Aorta (tissue), 5 donors: Measurements from ENCODE around the gene GALNT18. TPM values are rescaled to one million over a fixed set of nuclear protein-coding genes. Genes with fewer than 3 reads are reported as not detected.

ENCODE experiments used
- ATAC-seq: fragments of 200-7000 bp; cut with Tn5 transposase; one replicate; pipeline ENCODE4 v1.9.1; 2022; ENCODE audit warnings: moderate library complexity; ENCODE audit not compliant: low FRiP score
- DNase-seq, 2 donors: peaks; one replicate each; pipeline ENCODE4 v3.0.0-alpha.2; 2020
- H3K27ac ChIP-seq, 2 donors: one replicate each; pipeline ENCODE4 v1.5.1; 2013; ENCODE audit warnings: low read length in 2 of 2, mild to moderate bottlenecking in 2 of 2, moderate library complexity in 2 of 2, control low read depth in 1 of 2, inconsistent platforms in 1 of 2, low read depth in 1 of 2
- H3K27me3 ChIP-seq, 2 donors: one replicate each; pipeline ENCODE4 v1.6.1; 2013; ENCODE audit warnings: control low read depth in 1 of 2, low read length in 1 of 2, mild to moderate bottlenecking in 1 of 2, moderate library complexity in 1 of 2; ENCODE audit not compliant: insufficient read depth in 2 of 2, control insufficient read depth in 1 of 2
- H3K36me3 ChIP-seq, 2 donors: one replicate each; pipeline ENCODE4 v1.6.1; 2013; ENCODE audit warnings: control low read depth in 1 of 2, low read length in 1 of 2, mild to moderate bottlenecking in 1 of 2; ENCODE audit not compliant: insufficient read depth in 2 of 2, control insufficient read depth in 1 of 2
- H3K4me1 ChIP-seq, 2 donors: one replicate each; pipeline ENCODE4 v1.6.1; 2013; ENCODE audit warnings: low read length in 2 of 2, control low read depth in 1 of 2, mild to moderate bottlenecking in 1 of 2, moderate library complexity in 1 of 2; ENCODE audit not compliant: insufficient read depth in 2 of 2, control insufficient read depth in 1 of 2
- H3K4me3 ChIP-seq, 2 donors: one replicate each; pipeline ENCODE4 v1.5.1; 2013; ENCODE audit warnings: low read length in 2 of 2, control low read depth in 1 of 2, mild to moderate bottlenecking in 1 of 2
- H3K9me3 ChIP-seq: one replicate; pipeline ENCODE4 v1.6.1; 2013; ENCODE audit warnings: mild to moderate bottlenecking, low read length; ENCODE audit not compliant: control insufficient read depth
- whole genome bisulfite sequencing, 2 donors: extraction: QIAGEN DNeasy Blood & Tissue Kit; methylation state at CpG; one replicate each; pipeline ENCODE4 v1.1.7; 2013; 5-methylcytosine and 5-hydroxymethylcytosine counted together
- intact Hi-C, 2 donors: fragments of 100-400 bp; cut with DNase I; formaldehyde crosslinking; loops; one replicate each; pipeline versions ENCODE4 v1.14.2 to v1.15.0; 2022
- polyA plus RNA-seq, 2 donors: library from polyadenylated mRNA; stranded (reverse); fragments of 200-250 nt; gene quantifications; one replicate each; pipeline ENCODE4 v1.2.3, GENCODE V29; 2013
- total RNA-seq, 2 donors: library from RNA; stranded (reverse); fragmentation: NEBNext Ultra II Directional; extraction: Animal tissue kit (Norgen Biotek cat#: 25700); gene quantifications; one replicate each; pipeline ENCODE4 v1.2.1, GENCODE V29; 2021
- donor health status: healthy with polysubstance abuse.
- donor health status: Bipolar disorder and iron deficiency.
- donor health status: DM: no; HTN: no; CAD: no.
- donor health status: DM: no; HTN: no; CAD: no.
- donor health status: DM: yes; HTN: yes; CAD: no.

GALNT18 gene
- total and polyA plus RNA-seq, 4 donors, result 5.3 to 60.6 (median 21.4) TPM

DNA sequence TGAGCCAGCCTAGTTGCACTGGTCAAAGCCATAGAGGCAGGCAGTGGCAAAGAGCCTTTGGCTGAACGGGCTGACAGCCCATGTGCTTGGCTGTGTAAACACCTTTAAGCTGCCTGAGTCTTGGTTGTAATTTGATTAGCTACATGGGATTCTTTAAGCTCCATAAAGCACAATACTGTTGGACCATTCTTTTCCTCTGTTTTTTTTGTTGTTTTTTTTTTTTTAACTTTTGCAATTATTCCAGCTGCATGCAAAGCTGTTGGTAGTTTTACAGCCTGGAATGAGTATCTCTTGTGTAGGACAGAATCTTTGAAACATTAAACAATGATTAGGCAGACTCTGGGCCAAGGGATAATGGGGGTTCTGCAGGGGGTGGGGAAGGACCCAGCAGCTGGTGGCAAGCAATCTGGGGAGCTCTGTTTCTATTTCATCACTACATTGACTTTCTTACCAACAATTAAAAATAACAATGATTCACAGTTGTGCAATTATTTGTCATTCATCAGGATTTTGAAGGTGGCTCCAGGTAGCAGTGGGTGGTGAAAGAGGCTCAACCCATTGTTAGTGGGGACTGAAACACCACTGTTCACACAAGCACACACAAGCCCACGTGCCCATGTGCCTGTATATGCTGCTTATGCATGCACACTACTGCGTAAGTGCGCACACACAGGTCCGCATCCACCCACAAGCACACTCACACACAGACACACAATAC is 199.2 kb downstream of the GALNT18 start:
- 72 to 80% methylated on average over 5 of the region's 5 CpGs for WGBS, 2 donors
- intact Hi-C loops, result no loop called here
- Histone ChIP-seq H3K36me3 (no peaks in the 10 kb centered on the region), H3K27ac (no peak overlapping the region), H3K9me3 (no peaks in the 10 kb centered on the region), H3K4me1 (peaks cover 0 to 2% of the 10 kb centered on the region in 2 donors), H3K4me3 (no peak overlapping the region), H3K27me3 (no peaks in the 10 kb centered on the region)
- ATAC-seq, result no peak
- no peak for DNase-seq

DNA sequence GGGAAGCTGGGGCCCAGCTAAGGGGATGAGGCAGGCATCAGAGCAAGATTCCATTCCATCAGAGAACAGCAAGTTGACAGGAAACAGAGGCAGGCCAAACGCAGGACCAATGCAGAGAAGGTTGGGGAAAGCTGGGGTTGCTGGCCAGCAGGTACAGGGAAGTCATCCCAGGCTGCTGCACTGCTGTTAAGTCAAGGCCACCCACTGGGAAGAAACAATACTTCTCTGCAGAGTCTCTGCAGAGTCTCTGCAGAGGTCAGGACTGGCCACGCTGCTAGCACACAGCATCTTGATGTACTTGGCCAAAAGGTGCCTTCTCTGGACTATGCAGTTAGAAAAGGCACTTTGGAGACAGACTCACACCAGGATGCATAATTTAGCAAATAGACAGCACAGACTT is 200.3 kb downstream of the GALNT18 start:
- Histone ChIP-seq H3K4me1 (peaks cover 0 to 2% of the 10 kb centered on the region in 2 donors), H3K27ac (no peak overlapping the region), H3K27me3 (no peaks in the 10 kb centered on the region), H3K4me3 (no peak overlapping the region), H3K36me3 (no peaks in the 10 kb centered on the region), H3K9me3 (no peaks in the 10 kb centered on the region)
- ATAC-seq (no peak), DNase-seq (no peak)
- intact Hi-C loops, result no loop called here
- WGBS, 2 donors, result 50 to 65% methylated on average over 2 of the region's 2 CpGs

DNA sequence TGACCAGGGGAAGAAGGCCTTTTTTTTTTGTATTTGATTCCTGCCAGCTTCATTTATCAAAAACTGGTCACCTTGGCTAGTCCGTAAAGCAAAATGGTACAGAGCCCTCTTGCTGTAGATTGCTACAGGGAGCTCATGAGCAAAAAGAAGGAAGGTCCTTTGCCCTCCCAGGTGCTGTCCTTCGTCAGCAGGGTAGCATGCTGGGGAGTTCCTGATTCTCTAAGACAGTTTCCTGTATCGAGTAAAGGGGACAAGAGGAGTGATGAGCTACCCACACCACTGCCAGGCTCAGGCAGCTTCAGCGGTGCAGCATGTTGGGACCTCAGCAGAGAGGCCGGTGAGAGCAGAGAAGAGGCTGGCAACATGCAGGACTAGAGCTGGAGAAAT is 200.9 kb downstream of the GALNT18 start:
- ATAC-seq (no peak), DNase-seq (no peak)
- Histone ChIP-seq H3K36me3 (no peaks in the 10 kb centered on the region), H3K4me3 (no peak overlapping the region), H3K4me1 (peaks cover 0 to 2% of the 10 kb centered on the region in 2 donors), H3K27me3 (no peaks in the 10 kb centered on the region), H3K27ac (no peak overlapping the region), H3K9me3 (no peaks in the 10 kb centered on the region)
- 87 to 88% methylated on average over 5 of the region's 5 CpGs for WGBS, 2 donors
- intact Hi-C loops, result no loop called here

DNA sequence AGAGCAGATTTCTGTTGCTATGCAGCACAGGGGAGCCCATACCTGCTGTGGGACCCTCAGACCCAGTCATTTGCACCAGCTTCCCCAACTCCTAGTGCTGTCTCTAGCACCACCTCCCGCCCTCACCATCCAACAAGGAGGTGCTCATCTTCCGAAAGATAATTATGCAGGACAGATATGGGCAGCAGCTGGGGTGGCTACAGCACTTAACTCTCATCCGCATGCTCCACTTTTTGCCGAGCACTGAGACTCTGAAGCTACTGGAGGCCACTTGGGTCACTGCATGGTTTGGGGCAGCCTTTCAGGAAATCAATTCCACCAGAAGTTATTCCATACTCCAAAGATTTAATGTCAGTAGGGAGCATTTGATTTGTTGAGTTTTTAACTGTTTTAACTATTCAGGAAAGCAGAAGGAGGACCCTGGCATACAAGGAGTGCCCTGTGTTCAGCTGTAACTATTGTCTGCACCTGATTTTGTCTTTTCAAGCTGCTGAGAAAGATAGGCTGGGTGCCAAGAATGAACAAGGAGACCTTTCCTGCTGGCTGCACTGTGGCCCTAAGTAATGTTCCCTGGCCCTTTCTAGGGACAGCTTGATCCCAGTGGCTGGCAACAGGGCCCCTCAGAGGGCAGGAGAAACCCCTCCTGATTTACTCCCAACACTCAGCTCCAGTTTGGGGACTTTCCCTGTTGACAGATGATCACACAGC is 201.5 kb downstream of the GALNT18 start:
- 90 to 93% methylated on average over 4 of the region's 4 CpGs for WGBS, 2 donors

DNA sequence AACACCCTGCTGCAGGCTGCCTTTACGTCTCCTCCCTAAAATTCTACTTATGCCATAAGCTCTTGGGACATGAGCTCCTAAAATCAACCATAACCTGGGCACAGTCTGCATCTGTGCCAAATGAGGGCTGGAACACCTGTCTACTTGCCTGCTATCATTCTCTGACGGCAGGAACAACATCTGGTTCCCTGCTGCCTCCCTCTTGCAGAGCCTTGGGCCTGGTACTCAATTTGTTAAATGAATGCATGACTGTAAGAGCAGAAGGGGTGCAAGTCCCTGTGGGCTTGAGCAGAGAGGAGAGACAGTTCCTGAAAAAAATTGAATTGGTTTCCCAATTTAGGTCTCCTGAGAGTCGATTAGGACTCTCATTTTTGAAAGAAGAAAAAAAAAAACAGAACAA is 202.1 kb downstream of the GALNT18 start:
- WGBS, 2 donors, result 52 to 54% methylated on average over 3 of the region's 3 CpGs
- H3K27me3 ChIP-seq, result no peaks in the 10 kb centered on the region
- H3K36me3 ChIP-seq, result no peaks in the 10 kb centered on the region
- no peak for ATAC-seq
- no peaks in the 10 kb centered on the region for H3K9me3 ChIP-seq
- no peak overlapping the region for H3K27ac ChIP-seq
- DNase-seq, result no peak
- no peak overlapping the region for H3K4me3 ChIP-seq
- intact Hi-C loops, result no loop called here
- peaks cover 0 to 2% of the 10 kb centered on the region in 2 donors for H3K4me1 ChIP-seq

More for the DNA sequence above, 201.5 kb downstream of the GALNT18 start:
- DNase-seq (no peak), ATAC-seq (no peak)
- H3K36me3 ChIP-seq, result no peaks in the 10 kb centered on the region
- no peaks in the 10 kb centered on the region for H3K9me3 ChIP-seq
- H3K4me1 ChIP-seq, result peaks cover 0 to 2% of the 10 kb centered on the region in 2 donors
- intact Hi-C loops, result no loop called here
- H3K27ac ChIP-seq, result no peak overlapping the region
- no peaks in the 10 kb centered on the region for H3K27me3 ChIP-seq
- no peak overlapping the region for H3K4me3 ChIP-seq

DNA sequence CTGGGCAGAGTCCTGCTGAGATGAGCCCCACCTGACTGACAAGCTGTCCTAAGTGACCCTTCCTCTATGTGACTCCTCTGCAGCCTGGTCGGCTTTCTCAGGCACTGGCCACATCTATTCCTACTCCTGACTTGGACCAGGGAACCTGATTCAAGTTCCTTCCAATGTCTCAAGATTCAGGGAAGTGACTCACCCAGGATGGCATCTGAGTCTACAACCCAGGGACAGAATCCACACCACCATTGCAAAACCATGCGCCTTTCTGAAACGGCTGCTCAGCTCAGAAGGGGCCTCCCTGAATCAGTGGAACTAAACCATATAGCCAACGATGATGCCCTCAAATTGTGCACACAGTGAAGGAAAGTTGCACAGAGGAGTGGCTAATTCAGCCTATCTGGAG is 204.9 kb downstream of the GALNT18 start:
- H3K4me1 ChIP-seq, result peaks cover 0 to 3% of the 10 kb centered on the region in 2 donors
- H3K9me3 ChIP-seq, result no peaks in the 10 kb centered on the region
- no peaks in the 10 kb centered on the region for H3K27me3 ChIP-seq
- H3K27ac ChIP-seq, result peak overlapping the region in 1 of 2 donors; percentile 78
- no peaks in the 10 kb centered on the region for H3K36me3 ChIP-seq
- DNase-seq, result no peak
- 34 to 36% methylated on average over 4 of the region's 4 CpGs for WGBS, 2 donors
- intact Hi-C loops, result no loop called here
- ATAC-seq, result peak; percentile 26
- H3K4me3 ChIP-seq, result no peak overlapping the region

DNA sequence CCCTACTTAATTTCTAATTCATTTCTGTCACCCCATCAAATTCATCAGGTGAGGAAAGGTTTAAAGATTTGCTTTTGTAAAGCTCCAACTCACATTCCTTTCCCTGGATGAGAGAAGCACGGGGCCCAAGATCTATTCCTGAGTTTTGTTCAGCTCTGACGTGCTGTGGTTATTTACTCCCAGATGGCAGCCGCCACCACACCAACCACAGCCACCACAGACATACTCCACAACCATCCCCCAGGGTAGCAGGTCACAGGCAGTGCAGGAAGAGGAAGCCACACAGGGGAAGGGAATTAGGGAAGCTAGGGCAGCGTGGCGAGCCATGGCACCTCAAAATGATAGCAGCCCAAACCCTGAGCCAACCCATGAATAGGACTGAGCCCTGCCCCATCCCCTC is 205.3 kb downstream of the GALNT18 start:
- WGBS, 2 donors, result 40 to 49% methylated on average over 5 of the region's 5 CpGs
- intact Hi-C loops, result no loop called here
- H3K4me3 ChIP-seq, result no peak overlapping the region

DNA sequence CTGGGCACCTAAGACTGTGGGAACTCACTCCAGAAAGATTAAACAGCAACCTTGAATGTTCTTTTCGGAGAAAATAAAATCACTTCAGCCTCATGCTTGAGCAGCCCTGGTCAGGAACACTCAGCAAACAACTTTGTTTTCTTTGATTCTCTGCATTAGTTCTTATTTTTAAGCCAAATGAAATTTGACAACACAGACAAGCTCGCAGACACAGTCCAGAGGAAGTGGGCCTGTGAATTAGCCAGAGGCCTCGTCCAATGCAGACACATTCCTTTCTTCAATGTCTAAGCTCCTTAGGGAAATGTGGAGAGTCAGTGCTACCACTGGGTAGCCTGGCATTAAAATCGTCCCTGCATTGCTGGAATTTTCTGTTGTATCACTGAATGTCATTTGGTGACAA is 205.9 kb downstream of the GALNT18 start:
- intact Hi-C loops, result no loop called here
- H3K27ac ChIP-seq, result peak overlapping the region in 1 of 2 donors; percentile 72
- ATAC-seq, result no peak

More for the DNA sequence above, 205.3 kb downstream of the GALNT18 start:
- Histone ChIP-seq H3K4me1 (peaks cover 0 to 3% of the 10 kb centered on the region in 2 donors), H3K36me3 (no peaks in the 10 kb centered on the region), H3K27ac (peak overlapping the region in 1 of 2 donors; percentile 78), H3K9me3 (no peaks in the 10 kb centered on the region), H3K27me3 (no peaks in the 10 kb centered on the region)
- ATAC-seq (peak; percentile 30), DNase-seq (peak in 1 of 2 donors; percentile 77)

DNA sequence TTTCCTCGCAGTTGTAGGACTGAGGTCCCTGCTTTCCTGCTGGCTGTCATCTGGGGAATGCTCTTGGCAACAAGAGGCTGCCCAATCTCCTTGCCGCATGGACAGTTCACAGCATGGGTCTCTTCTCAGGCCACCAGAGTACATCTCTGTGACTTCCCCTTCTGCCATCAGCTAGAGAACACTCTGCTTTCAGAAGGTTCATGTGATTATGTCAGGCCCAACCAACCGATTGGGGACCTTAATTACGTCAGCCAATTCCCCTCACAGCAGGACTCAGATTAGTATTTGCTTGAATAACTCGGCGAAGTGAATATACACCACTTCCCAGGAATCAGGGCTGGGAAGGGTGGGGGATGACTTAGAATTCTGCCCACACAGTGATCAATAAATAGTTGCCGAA is 206.8 kb downstream of the GALNT18 start:
- DNase-seq, result no peak
- intact Hi-C loops, result no loop called here
- Histone ChIP-seq H3K4me3 (no peak overlapping the region), H3K9me3 (no peaks in the 10 kb centered on the region), H3K27ac (peak overlapping the region in 1 of 2 donors; percentile 79), H3K4me1 (peaks cover 0 to 3% of the 10 kb centered on the region in 2 donors), H3K27me3 (no peaks in the 10 kb centered on the region), H3K36me3 (no peaks in the 10 kb centered on the region)
- no peak for ATAC-seq
- WGBS, 2 donors, result 87 to 92% methylated on average over 7 of the region's 7 CpGs

More for the DNA sequence above, 205.9 kb downstream of the GALNT18 start:
- H3K4me3 ChIP-seq, result no peak overlapping the region
- 5% methylated on average over 4 of the region's 4 CpGs for WGBS, 2 donors
- peaks cover 0 to 3% of the 10 kb centered on the region in 2 donors for H3K4me1 ChIP-seq
- no peaks in the 10 kb centered on the region for H3K36me3 ChIP-seq
- no peaks in the 10 kb centered on the region for H3K9me3 ChIP-seq
- H3K27me3 ChIP-seq, result no peaks in the 10 kb centered on the region
- DNase-seq, result no peak
